ENCODE measurements around the gene DOCK11.
A peak's percentile ranks its signal among the peaks of the same experiment; 100 is the strongest.
"Not testable (repeated sequence)": the region's sequence is repeated elsewhere in the genome, so short reads cannot be mapped to it uniquely, and the experiment has no call there.

The DOCK11 gene

GRCh38 chrX:118577041-118577440, 81.4 kb downstream of the DOCK11 start:
- DNase-seq, result peak; percentile 6

GRCh38 chrX:118579417-118579816, 83.8 kb downstream of the DOCK11 start:
- DNase-seq, result no peak

DNA sequence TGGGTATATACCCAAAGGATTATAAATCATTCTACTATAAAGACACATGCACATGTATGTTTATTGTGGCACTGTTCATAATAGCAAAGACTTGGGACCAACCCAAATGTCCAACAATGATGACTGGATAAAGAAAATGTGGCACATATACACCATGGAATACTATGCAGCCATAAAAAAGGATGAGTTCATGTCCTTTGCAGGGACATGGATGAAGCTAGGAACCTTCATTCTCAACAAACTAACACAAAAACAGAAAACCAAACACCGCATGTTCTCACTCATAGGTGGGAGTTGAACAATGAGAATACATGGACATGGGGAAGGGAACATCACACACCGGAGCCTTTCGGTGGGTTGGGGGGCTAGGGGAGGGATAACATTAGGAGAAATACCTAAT, 87.3 kb downstream of the DOCK11 start:
- not testable (repeated sequence) for DNase-seq

GRCh38 chrX:118583781-118584180, 88.2 kb downstream of the DOCK11 start:
- no peak for DNase-seq

- no peak for DNase-seq
These were observed 89.7 kb downstream of the DOCK11 start for GRCh38 chrX:118585296-118585695.

DNA sequence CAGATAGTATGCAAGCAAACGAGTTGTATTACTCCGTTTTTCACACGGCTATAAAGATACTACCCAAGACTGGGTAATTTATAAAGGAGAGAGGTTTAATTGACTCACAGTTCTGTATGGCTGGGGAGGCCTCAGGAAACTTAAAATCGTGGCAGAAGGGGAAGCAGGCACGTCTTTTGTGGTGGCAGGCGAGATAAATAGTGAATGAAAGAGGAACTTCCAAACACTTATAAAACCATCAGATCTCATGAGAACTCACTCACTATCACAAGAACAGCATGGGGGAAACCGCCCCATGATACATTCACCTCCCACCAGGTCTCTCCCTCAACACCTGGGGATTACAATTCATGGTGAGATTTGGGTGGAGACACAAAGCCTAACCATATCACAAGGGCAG, 90.6 kb downstream of the DOCK11 start:
- DNase-seq, result not testable (repeated sequence)

GRCh38 chrX:118588715-118589114, 93.1 kb downstream of the DOCK11 start:
- no peak for DNase-seq

GRCh38 chrX:118589227-118589626, 93.6 kb downstream of the DOCK11 start:
- no peak for DNase-seq

DNA sequence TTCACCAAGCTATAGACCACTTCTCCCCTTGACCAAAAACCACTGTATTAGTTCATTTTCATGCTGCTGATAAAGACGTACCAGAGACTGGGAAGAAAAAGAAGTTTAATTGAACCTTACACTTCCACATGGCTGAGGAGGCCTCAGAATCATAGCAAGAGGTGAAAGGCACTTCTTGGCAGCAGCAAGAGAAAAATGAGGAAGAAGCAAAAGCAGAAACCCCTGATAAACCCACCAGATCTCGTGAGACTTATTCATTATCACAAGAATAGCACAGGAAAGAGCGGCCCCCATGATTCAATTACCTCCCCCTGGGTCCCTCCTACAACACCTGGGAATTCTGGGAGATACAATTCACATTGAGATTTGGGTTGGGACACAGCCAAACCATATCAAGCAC, 97.8 kb downstream of the DOCK11 start:
- DNase-seq, result no peak

DNA sequence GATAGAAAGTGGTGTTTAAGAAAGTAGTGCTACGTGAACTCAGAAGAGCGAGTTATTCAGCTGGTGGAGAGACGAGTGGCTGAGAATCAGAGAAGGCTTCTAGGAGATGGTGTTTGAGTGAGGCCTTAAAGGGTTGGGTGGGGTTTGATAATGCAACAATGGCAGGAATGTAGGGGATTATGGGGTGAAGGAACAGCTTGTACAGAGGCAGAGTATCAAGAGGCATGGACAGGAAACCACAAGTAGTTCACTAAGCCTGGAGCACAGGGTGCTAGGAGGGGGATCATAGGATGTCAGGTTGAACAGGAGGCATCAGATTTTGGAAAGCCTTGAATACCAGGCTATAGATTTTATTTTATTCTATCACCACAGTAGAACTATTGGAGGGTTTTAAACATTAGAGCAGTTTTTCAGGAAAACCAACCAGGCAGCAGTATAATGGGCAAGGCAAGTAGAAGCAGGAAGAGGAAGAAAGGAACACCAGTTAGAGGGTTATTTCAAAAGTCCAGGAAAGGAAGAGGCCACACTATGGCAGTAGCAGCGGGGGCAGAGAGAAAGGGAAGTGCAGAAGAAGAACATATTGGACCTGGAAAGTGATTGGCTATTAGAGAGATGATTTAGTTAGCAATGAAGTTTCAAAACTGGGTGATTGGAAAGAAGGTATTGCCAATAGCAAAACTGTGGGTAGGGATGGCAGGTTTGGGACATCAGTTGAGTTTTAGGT, 99.2 kb downstream of the DOCK11 start:
- DNase-seq, result no peak

- peak; percentile 38 for DNase-seq
These were observed 100.0 kb downstream of the DOCK11 start for GRCh38 chrX:118595501-118596042.

GRCh38 chrX:118596390-118596789, 100.8 kb downstream of the DOCK11 start:
- DNase-seq, result no peak

- peak; percentile 72 for DNase-seq
These were observed 108.4 kb downstream of the DOCK11 start for GRCh38 chrX:118603981-118604380.

DNA sequence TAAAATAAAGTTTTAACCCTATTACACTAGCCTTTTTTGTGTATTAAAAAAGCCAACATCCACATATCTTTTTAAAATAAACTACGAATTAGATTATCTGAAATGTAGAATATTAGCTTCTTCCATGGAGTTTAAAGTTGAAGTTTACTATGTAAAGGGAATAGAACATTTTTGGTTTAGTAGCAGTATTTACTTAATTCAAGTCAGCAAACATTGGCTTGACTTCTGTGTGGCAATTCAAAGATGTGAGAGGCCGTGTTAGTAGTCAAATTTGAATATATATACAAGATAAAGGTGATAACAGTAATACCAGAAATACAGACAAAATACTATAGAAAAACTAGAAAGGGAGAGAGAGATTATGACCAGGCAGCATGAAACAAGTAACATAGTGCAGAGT, 116.7 kb downstream of the DOCK11 start:
- DNase-seq, result no peak

- DNase-seq, result no peak
These were observed 118.5 kb downstream of the DOCK11 start for GRCh38 chrX:118614150-118614549.

DNA sequence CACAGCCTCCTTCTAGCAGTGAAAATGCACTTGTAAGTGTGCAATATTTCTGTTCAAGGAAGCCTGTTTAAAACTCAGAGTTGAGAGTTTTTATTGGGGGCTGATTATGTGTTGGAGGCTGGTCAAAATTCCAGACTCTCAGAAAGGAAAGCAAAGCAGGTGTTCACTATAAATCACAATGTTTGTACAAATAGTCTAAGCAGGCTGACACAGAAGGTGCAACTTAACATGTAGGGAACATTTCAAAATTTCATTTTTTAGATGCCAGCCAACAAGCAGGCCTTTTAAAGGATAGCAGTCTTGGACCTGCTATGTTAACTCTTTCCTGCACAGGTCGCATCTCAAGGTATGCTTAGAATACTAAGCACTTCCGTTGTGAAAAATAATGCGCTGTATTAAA, 119.5 kb downstream of the DOCK11 start:
- no peak for DNase-seq

DNA sequence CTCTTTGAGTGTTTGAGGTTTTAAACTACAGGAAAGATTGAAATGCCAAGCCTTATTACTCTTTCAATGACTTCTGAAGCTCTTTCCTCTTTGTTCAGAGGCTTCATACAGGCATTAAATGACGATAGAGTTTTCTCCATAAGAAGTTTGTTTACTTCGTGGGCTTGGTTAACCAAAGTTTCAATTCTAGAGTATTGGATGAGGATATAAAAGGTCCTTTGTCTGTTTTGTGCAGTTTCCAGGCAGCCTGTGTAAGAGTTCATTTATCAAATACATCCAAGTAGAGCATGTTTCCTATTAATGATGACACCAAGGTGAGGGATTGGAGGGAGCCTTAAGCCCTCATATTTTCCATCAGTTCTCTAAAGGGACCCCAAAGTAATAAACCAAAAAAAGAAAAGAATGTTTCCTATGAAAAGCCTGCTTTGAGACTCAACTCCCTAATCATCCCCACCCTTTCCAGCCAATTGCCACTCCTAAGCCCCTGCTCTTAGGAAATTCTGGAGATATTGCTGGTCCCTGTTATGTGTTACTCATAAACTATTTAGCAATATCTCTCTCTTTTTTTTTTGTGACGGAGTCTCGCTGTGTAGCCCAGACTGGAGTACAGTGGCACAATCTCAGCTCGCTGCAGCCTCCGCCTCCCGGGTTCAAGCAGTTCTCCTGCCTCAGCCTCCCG, 125.6 kb downstream of the DOCK11 start:
- no peak for DNase-seq

DNA sequence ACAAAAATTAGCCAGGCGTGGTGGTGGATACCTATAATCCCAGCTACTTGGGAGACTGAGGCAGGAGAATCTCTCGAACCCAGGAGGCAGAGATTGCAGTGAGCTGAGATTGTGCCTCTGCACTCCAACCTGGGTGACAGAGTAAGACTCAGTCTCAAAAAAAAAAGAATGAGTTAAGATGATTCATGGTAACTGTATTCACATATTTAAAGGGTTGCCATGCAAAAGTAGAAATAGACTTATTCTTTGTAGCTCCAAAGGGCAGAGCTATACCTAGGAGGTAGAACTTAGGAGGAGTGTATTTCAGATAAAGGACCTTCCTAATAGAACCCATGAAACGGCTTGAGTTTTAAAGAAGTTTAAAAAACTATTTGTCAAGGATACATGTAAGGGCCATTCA, 127.4 kb downstream of the DOCK11 start:
- no peak for DNase-seq

DNA sequence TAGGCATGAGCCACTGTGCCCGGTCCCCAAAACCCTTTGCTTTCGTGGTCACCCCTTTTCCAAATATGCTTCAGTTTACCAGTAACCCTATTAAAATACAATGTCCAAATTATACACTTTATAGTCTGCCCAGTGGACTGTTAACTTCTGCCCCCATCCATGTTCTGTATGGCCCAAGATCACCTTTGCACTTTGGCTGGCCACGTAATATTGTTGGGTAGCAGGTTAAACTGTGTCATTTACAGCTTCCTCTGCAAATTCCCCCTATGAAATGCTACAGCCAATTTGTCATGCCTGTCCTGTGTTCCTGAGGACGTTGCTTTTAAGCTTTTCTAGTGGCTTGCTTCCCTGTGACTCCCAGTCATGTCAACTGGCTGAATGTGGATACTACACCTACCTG, 130.7 kb downstream of the DOCK11 start:
- no peak for DNase-seq

- DNase-seq, result no peak
These were observed 131.6 kb downstream of the DOCK11 start for GRCh38 chrX:118627084-118627758.

- DNase-seq, result no peak
These were observed 135.2 kb downstream of the DOCK11 start for GRCh38 chrX:118630848-118631247.

- no peak for DNase-seq
These were observed 136.0 kb downstream of the DOCK11 start for GRCh38 chrX:118631586-118631985.

DNA sequence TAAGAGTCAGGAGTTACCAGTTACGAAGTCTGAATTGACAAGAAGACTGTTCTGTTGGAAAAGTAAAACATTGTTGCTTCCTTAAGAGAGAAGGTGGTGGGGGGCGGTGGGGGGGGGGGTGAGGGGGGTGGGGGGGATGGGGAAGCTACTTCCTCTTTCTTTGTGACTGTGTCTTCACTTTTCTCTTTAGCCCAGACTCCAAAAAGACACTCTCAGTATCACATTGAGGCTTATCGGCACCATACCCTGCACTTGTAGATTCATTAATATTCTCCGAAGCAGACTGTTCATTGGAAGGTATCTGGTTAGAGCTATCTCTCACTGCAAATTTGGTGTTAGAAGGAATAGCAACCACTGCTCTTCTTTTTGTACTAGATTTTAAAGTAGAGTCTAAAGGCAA, 137.2 kb downstream of the DOCK11 start:
- no peak for DNase-seq

- DNase-seq, result no peak
These were observed 137.9 kb downstream of the DOCK11 start for GRCh38 chrX:118633530-118633929.

All from NCI-H1092 (cell line).